Measurements from ENCODE around the gene PDGFRB. TPM values are rescaled to one million over a fixed set of nuclear protein-coding genes. Genes with fewer than 3 reads are reported as not detected.

The PDGFRB gene
- total RNA-seq, 1 experiment from 2014 or later = 0.63 TPM

GRCh38 chr5:150181766-150182545 lies 26.3 kb upstream of the PDGFRB start:
- H3K27me3 Mint-ChIP-seq (ENCODE audit: insufficient read depth, unreplicated experiment) = peaks cover 6% of the 10 kb centered on the region
- H3K9me3 Mint-ChIP-seq (ENCODE audit: unreplicated experiment) = no peaks in the 10 kb centered on the region
- CTCF ChIA-PET = interaction anchor here (0.6 to 0.7 kb wide), 2 partner anchors 19 to 29 kb away, joined by 3 read pairs; no protein-coding TSS in a partner anchor

GRCh38 chr5:150181027-150181426 lies 25.4 kb upstream of the PDGFRB start:
- ChIA-PET POLR2A (no interaction called here), CTCF (interaction anchor here (0.9 kb wide), 1 partner anchor 269 kb away, joined by 3 read pairs; no protein-coding TSS in a partner anchor)
- Mint-ChIP-seq H3K4me1 (ENCODE audit: insufficient read depth, unreplicated experiment) (peaks cover 13% of the 10 kb centered on the region), H3K9me3 (ENCODE audit: unreplicated experiment) (no peaks in the 10 kb centered on the region), H3K27ac (ENCODE audit: low read depth, unreplicated experiment) (peak overlapping the region; percentile 25), H3K4me3 (ENCODE audit: unreplicated experiment) (no peak overlapping the region), H3K36me3 (ENCODE audit: insufficient read depth, unreplicated experiment) (no peaks in the 10 kb centered on the region), H3K27me3 (ENCODE audit: insufficient read depth, unreplicated experiment) (no peaks in the 10 kb centered on the region)
- BruUV-seq (replicated peaks) = no TSS peak
- peak; percentile 63 for DNase-seq (ENCODE audit: unreplicated experiment)
- intact Hi-C loops (cut with micrococcal nuclease) = no loop called here
- TF ChIP-seq CTCF (IDR thresholded peaks at IDR 0.05; ENCODE audit: unreplicated experiment) = no peak

More at GRCh38 chr5:150181766-150182545, 26.3 kb upstream of the PDGFRB start:
- TF ChIP-seq CTCF (IDR thresholded peaks at IDR 0.05; ENCODE audit: unreplicated experiment) = no peak
- Mint-ChIP-seq H3K4me1 (ENCODE audit: insufficient read depth, unreplicated experiment) (peaks cover 13% of the 10 kb centered on the region), H3K4me3 (ENCODE audit: unreplicated experiment) (no peak overlapping the region), H3K27ac (ENCODE audit: low read depth, unreplicated experiment) (no peak overlapping the region), H3K36me3 (ENCODE audit: insufficient read depth, unreplicated experiment) (no peaks in the 10 kb centered on the region)
- DNase-seq (ENCODE audit: unreplicated experiment) = no peak
- intact Hi-C loops (cut with micrococcal nuclease) = no loop called here
- BruUV-seq (replicated peaks) = no TSS peak
- POLR2A ChIA-PET = interaction anchor here (0.6 to 0.9 kb wide), 4 partner anchors 16 to 1402 kb away, joined by 3 to 4 read pairs (median 3); no protein-coding TSS in a partner anchor

GRCh38 chr5:150180241-150181026 lies 24.8 kb upstream of the PDGFRB start:
- H3K27me3 Mint-ChIP-seq (ENCODE audit: insufficient read depth, unreplicated experiment) = no peaks in the 10 kb centered on the region
- H3K36me3 Mint-ChIP-seq (ENCODE audit: insufficient read depth, unreplicated experiment) = no peaks in the 10 kb centered on the region
- DNase-seq (ENCODE audit: unreplicated experiment) = no peak
- BruUV-seq (replicated peaks) = no TSS peak
- ChIA-PET CTCF (interaction anchor here (0.5 to 1.0 kb wide), 4 partner anchors 18 to 270 kb away, joined by 3 to 4 read pairs (median 3); no protein-coding TSS in a partner anchor), POLR2A (no interaction called here)
- H3K27ac Mint-ChIP-seq (ENCODE audit: low read depth, unreplicated experiment) = peak overlapping the region; percentile 25
- H3K9me3 Mint-ChIP-seq (ENCODE audit: unreplicated experiment) = no peaks in the 10 kb centered on the region
- TF ChIP-seq CTCF (IDR thresholded peaks at IDR 0.05; ENCODE audit: unreplicated experiment) = no peak
- no peak overlapping the region for H3K4me3 Mint-ChIP-seq (ENCODE audit: unreplicated experiment)
- intact Hi-C loops (cut with micrococcal nuclease) = no loop called here
- peaks cover 13% of the 10 kb centered on the region for H3K4me1 Mint-ChIP-seq (ENCODE audit: insufficient read depth, unreplicated experiment)

All from MCF 10A (cell line).